GM21619 (cell line): ENCODE results near the gene NRXN3.

Experiments used
- ATAC-seq: cut with Tn5 transposase; IDR thresholded peaks from one replicate; pipeline ENCODE4 v1.9.1; 2021; ENCODE audit not compliant: unreplicated experiment

Gene NRXN3

DNA sequence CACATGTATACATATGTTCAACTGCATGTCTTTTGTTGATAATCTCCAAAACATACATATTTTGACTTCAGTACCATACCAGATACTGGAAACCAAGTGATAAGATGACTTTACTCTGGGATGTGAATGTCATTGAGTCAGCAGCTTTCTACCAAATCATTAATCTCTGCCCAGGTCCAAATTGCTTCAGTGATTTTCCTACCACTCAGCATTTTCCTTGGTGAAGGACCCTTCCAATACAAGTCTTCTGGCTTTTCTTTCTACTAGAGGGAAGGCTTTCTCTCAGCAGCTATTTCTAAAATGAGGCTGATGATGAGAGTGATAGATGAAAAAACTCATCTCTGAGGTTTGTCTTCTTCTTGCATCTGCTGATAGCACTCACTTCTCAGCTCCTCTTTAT, 1008.5 kb downstream of the NRXN3 start:
- no peak for ATAC-seq

DNA sequence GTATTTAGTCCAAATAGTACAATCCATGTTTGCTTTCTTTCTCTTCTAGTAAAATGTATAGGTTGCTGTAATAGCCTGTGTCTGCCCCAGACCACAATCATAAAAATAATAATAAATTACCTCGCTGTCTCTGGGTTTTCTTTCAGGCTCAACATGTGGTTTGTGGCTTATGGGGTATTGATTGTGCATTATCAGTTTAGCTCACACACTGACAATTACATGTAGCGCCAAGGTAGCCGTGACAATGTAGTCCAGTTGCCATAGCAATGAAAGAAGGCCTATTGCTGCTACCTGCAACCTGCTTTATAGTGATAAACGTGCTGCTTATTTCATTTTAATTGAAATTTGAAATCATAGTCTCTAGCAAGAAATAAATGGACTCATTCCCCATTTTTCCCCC, 1009.8 kb downstream of the NRXN3 start:
- no peak for ATAC-seq

DNA sequence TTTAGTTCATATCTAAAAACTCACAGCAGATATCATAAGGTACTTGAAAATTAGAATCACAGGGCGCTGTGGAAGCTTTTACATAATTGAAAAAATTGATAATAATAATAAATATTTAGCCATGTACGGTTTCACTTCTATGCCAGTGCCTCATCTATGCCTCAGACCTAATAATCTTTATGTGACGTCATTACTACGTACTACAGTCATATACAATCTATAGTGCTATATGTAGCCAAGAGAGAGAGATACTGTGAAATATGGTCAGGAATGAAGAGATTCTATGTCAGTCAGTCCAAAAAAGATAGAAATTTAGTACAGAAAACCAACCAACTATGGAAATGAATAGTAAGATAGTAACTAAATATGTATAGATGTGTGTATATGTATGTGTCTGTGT, 1010.5 kb downstream of the NRXN3 start:
- no peak for ATAC-seq

DNA sequence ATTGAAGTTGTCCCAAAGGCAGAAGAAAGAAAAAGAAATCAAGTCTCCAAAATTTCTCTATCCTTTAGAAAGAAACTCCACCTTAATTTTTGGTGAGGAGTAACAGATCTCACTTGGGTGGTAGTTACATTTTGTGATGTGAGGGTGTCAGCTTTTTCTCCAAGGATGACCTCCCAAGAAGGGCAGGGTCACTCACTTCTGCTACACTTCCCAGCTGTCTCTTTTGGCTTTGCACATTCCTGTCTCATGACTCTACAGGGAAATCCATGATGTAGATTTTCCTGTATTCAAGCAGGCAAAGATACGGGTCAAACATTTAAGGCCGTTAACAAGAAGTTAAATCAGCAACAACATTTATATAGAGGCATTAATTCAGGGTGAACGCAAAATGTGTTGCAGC, 1016.4 kb downstream of the NRXN3 start:
- ATAC-seq = no peak

DNA sequence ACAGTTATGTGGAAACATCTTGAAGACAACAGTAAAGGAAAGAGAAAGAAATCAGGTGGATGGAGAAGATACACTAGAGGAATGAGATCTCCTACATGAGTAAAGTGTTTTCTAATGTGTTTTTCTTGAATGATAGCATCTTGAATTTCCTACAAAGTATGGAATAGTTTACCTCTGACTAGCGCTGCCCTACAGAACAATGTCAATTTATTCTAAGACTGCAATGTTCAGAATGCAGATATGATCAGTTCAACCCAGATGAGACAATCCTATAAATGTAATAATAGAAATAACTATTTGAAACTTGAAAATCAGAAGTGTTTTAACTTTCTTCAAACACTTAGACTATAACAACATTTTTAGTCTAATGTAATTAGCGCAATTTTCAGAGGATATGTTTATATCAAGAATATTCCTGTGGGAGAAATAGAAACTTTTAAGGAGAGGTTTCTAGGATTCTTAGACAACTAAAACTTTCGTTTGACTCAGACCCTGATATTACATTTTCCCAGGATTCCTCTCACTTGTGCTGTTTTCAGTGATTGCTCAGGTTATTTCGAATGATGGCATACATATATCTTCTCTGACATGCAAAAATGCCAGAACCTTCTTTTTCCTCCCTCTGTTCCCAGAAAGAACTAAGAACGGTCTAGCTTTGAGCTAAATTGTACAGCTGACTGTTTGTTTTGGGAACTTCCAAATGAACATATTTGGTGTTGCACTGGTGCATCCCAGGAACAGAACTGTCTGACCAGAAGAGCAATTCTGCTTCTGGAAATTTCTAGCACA, 1023.7 kb downstream of the NRXN3 start:
- ATAC-seq = no peak

DNA sequence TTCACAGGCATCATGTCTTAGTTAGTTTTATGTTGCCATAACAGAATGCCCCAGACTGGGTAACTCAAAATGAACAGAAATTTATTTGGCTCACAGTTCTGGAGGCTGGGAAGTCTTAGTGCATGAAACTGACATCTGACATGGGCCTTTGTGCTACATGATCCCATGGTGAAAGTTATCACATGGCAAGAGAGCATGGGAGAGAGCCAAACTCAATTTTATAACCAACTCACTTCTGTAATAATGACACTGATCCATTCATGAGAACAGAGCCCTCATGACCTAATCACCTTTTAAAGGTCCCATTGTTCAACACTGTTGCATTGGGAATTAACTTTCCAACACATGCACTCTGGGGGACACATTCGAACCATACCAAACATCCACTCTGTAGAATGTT, 1026.0 kb downstream of the NRXN3 start:
- no peak for ATAC-seq

DNA sequence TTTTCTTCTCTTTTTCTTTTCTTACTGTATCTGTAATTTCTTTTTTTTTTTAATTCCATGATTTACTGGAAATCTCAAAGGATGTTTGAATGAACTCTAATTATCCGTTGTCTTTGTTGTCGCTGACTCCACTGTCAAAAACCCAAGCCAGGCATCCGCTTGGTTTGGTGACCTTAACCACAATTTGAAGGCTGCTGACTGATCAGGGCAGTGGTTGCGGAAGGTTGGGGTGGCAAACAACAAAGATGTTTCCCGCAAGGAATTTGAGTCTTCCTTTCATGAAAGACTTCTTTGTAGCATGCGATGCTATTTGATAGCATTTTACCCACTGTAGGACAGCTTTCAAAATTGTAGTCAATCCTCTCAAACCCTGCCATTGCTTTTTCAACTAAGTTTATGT, 1027.3 kb downstream of the NRXN3 start:
- ATAC-seq = no peak

DNA sequence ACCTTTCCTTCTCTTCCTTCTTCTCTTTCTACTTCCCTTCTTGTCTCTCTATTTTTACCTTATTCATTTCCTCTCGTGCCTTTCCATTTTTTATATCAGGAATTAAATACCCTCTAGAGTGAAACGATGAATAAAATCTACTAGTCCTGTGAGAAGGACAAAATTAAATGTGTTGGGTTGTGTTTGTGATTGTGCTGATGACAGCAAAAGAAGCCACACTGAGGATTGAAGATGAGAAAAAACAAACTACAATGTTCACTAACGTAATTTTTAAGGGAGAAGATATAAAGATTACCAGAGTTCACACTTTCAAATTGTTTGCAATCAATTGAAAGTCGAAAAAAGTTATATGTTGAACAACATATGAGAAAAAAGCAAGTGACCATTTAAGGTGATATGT, 1029.0 kb downstream of the NRXN3 start:
- ATAC-seq = no peak

DNA sequence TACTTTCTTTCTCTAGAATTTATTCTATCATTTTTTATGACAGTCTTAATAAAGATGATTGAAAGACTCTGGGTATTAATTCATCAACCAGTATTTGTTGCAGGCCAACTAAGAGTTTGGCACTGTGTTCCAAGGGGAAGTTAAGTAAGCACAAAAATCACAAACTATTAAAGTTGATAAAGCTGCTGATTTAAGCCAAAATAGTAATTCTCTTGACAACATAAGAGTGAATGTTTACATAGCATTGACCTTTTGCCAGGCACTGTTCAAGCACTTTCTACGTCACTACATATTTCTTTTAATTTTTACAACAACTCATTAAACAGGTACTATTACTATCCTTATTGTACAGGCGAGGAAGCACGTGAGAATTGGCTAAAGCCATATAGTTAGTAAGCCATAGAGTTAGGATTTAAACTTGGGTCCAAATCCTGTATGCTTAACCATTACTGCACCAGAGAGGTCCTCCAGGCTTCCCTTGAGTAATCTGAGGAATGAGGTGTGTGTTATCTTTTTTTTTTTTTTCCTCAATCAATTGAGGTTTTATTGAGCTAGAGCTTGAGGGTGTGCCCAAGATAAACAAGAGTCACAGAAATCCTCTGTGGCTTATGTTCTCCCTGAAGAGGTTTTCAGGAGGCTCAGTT, 1031.5 kb downstream of the NRXN3 start:
- no peak for ATAC-seq

DNA sequence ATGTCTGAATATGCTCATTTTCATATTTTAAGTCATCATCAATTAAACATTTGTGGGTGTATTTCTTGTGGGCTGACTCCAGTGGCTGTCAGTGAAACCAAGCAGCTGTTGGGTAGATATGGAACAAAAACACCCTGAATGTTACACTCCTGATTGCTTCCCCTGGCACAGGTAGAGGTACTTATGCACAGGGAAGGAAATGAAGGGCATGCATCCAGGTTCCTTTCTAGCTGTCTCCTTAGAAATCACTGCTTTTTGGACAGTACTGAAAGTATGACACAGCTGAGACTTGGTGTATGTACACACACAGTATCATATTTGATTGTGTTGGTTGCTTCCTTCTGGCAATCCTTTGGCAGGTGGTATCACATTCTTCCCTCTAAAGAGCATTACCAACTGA, 1034.4 kb downstream of the NRXN3 start:
- no peak for ATAC-seq

DNA sequence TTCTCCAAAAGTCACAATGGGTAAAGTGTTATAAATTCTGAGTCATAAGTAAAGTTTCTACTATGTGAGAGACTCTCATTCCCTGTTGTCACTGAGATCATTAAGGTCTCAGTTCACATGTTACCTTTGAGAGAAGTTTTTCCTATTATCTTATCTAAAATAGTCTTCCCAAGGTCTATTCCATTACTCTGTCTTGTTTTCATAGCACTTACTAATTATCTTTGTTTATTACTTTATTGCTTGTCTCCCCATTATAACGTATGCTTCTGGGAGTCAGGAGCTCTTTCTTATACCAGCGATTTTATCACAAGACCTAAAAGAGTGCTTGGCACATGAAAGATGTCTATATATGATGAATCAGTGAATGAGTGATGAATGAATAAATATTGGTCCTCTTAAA, 1039.2 kb downstream of the NRXN3 start:
- ATAC-seq = no peak

DNA sequence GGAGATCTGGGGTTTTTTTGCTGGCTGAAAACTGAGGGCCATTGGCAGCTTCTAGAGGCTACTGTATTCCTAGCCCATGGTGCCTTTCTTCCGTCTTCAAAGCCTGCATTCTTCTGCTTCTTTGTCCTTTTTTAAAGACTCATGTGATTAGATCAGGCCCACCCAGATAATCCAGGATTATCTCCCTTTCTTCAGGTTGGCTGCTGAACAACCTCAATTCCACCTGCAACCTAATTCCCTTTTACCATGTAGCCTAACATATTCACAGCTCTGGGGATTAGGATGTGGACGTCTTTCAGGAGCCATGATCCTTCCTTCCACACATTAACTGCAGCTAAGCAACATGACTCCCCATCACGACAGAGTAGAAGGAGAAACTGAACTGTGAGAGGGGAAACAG, 1055.6 kb downstream of the NRXN3 start:
- no peak for ATAC-seq

DNA sequence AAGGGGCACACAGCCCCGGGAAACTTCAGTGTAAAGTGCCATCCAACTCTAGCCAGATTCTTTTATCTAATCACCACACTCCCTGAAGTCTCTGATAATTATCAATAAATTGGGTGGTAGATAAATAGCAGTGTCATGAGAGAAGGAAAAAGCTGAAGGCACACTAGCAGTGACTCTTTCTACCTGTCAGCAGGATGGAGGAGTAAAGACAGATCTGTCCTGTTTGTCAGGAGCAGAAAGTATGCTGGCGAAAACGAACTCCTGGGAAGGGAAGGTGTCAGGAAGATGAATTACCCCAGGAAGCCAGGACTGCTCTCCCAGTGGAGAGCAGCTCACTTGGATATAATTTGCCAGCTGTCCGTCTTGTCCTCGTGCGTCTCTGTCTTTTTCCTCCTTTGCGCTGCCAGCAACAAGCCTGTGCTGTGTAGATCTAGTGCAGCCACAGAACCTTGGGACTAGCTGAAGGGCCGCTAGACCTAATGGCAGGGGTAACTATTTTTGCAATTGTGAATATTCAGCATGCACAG, 1059.3 kb downstream of the NRXN3 start:
- no peak for ATAC-seq

DNA sequence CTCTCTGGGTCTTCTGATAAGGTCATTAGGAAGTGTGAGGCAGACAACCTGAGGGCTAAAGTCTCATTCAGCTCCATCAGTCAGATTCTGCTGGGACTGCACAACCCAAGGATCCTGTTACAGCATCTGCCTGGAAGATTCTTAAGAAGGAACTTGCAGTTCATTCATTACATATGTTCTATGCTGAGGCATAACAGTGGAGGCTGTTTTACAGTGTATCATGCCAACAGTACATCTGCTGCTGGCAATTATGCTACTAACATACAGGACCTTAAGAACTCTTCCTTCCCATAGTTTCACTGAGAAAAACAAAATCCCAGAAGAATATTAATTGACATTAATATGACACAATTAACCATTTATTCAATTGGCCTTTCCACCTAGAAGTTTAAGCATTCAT, 1072.5 kb downstream of the NRXN3 start:
- no peak for ATAC-seq

DNA sequence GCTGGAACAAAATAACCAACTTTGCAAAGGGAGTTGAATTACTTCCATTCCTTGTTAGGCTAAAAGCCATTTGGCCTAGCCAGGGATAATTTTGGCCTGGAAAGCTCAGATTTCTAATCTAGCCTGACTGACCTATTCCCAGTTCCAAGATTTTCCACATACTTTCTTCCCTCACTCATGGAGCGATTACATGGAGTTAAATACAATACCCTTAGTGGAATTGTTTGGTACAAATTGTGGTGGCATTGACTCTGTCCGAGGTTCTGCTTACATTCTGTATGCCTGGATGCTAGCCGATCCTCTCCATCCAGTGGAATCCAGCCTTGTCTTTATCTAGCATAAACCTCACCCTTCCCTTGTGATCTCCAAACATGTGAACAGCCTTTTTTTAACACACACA, 1076.0 kb downstream of the NRXN3 start:
- no peak for ATAC-seq

DNA sequence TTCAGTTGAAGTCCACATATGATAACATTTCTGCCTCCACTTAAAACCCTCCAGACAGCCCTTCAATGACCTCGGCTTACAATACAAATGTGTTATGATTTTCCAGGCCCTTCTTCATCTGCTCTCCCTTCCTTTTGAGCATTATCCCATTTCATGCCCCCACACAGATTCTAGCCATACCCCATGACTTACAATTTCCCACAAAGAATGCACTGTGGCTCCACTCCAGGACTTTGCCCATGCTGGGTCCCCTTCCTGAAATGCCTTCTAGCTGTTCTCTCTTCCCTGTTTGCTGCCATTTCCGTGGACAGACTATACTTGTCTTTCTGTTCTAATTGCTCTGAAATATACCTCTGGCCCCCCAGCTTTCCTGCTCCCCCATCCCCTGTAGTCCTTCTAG, 1078.0 kb downstream of the NRXN3 start:
- no peak for ATAC-seq

DNA sequence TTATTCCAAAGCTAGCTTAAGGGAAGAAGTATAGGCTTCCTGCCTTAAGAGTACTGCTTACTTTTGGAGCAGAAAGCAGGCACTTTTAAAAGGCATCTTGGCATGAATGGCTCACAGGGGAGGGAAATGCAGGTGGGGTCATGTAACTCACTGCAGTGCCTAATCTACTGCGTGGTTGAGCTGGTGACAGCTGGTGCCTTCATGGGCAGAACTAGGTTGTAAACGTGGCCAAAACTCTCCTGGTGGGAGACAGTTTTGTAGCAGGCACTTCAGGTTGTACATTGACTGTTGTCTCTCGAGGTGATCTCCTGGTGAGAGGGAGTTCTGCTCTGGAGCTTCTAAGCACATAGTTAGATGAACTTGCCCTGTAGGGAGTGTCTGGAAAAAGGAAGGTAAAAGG, 1078.6 kb downstream of the NRXN3 start:
- no peak for ATAC-seq

DNA sequence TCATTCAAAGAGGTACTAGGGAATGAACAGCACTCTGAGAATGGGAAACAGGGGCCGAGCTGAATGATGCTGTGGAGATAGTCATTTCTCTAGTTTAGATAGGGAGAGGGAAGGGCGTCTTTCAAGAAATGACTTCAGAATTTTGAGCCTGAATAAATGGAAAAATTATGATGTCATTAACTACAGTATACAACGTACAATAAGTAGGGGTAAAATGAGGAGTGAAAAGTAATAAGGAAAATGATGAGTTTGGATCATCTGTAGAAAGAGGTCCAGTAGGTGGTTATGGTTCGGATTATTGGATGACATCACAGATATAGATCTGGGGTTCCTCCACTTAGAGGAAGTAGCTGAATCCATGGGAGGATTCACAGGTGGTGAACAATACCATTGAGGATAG, 1081.1 kb downstream of the NRXN3 start:
- ATAC-seq = no peak

DNA sequence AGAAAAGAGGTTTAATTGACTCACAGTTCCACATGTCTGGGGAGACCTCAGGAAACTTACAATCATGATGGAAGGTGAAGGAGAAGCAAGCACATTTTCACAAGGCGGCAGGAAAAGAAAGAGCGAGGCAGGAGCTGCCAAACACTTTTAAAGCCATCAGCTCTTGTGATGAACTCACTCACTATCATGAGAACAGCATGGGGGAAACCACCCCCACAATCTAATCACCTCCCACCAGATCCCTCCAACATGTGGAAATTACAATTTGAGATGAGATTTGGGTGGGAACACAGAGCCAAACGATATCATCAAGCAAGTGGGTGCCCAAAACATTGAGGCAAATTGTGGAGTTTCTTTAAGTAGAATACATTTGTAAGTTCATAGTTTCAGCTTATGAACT, 1083.4 kb downstream of the NRXN3 start:
- ATAC-seq = no peak

DNA sequence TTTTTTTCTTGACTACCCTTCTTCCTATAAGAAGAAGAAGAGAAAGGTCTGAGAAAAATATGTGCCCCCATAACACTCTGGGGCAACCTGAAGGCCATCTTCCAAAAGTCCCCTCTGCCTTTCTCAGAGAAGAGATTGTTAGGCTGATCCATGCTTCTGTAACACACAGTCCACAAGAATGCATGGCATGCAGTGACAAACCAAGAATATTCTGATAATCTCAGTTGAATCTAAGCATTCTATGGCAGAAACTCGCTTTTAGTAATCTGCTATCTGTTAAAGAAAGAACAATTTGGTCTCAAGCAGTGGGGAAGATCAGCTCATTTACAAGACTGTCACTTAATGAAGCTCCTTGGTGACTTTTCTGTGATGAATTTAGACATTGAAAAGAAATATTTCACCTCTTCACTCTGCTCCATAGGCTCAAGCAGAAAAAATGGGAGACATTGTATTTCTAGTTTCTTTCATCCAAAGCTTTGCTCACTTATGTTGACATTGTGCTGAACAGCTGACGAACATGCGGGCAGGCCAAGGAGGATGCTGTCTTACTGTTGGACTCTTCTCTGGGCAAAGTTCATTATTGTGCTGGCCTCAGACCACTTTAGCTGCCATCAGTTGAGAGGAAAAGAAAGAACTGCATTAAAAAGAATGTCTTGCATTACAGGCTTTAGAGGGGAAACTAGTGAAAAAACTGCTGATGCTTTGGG, 1084.0 kb downstream of the NRXN3 start:
- ATAC-seq = no peak

DNA sequence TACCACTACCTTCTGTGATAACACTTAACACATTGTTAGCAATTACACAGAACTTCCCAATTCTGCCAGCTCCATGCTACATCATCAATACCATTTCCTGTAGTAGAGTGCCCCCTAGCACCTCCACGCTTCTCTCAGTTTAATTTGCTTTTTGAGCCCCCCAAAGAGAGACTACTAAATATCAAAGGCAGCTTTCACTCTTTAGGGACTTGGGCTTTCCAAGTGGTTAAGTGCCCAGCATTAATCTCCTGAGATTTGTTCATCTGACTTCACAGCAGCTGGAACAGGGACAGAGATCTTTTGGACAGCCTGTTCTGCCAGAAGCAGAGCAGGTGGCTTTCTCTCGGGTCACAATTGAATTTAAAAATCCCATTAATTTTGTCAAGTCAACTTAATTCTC, 1086.2 kb downstream of the NRXN3 start:
- ATAC-seq = no peak

DNA sequence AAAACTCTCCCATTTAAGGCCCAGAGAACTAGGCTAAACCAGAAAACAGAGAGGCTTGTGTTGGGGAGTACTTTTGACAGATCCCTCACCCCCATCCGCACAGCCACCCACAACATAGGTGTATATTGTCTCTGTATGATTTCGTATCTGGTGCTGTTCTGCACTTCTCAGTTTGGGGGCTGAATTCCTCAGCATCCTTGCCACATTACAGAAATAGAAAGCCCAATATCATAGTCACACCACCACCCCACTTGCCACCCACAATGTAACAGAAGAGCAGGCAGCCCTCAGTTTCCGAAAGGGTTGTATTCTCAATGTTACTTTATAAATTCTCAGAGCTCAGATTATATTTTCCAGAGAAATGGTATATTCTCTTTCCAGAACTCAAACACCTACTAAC, 1090.2 kb downstream of the NRXN3 start:
- ATAC-seq = no peak
